GM13976 (cell line): ENCODE results near the gene HYLS1.

Experiments
- DNase-seq: peaks from one replicate; pipeline ENCODE4 v3.0.0; 2012; ENCODE audit warnings: low spot score
- CTCF ChIP-seq: IDR thresholded peaks from 2 replicates; pipeline ENCODE4 v1.5.1; 2012; ENCODE audit warnings: borderline replicate concordance, mild to moderate bottlenecking; ENCODE audit not compliant: insufficient read depth; ENCODE audit errors: extremely low read depth, missing control alignments, control extremely low read depth
- in situ Hi-C: fragments of 300-500 bp; cut with MboI; formaldehyde crosslinking; loops from one replicate; pipeline ENCODE4 v1.12.0; 2022; ENCODE audit warnings: low sequenced_read_pairs, mixed read lengths, inconsistent platforms; ENCODE audit not compliant: unreplicated experiment

The HYLS1 gene

GRCh38 chr11:125925804-125926203 is 38.3 kb downstream of the HYLS1 start:
- in situ Hi-C loops, result loop anchor here (10.0 kb wide), 1 partner anchor 269 kb away; no protein-coding TSS in a partner anchor
- no peak for DNase-seq
- no peak for TF ChIP-seq CTCF

GRCh38 chr11:125926682-125927081 is 39.2 kb downstream of the HYLS1 start:
- no peak for TF ChIP-seq CTCF
- in situ Hi-C loops, result loop anchor here (10.0 kb wide), 1 partner anchor 268 kb away; no protein-coding TSS in a partner anchor
- no peak for DNase-seq

DNA sequence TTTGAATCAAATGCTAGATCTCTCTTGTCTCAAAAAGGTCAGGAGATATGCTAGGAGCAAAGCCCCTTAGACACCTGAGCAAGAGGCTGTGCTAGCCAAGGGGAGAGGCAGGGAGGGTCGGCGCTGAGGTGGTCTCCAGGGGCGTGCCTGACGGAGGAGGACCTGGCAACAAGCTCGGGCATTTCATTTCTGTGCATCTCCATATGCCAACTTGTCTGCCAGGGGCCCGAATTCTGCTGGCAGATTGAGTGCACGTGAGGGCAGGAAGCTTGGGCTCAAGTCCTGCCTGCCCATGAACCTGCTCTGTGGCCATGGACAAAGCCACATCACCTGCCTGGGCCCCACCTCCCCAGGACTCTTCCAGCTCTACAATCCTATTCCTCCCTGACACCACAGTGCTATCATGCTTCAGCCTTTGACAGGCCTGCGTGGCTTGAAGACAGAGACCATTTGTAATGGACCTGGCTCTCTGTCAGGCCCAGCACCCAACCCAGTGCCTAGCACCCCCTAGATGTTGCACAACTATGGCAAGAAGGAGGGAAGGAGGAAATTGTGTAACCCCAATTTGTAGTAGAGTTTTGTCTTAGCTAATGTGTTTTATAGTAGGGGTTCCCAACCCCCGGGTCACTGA is 42.1 kb downstream of the HYLS1 start:
- TF ChIP-seq CTCF, result no peak
- in situ Hi-C loops, result loop anchor here (10.0 kb wide), 1 partner anchor 265 kb away; no protein-coding TSS in a partner anchor
- no peak for DNase-seq

DNA sequence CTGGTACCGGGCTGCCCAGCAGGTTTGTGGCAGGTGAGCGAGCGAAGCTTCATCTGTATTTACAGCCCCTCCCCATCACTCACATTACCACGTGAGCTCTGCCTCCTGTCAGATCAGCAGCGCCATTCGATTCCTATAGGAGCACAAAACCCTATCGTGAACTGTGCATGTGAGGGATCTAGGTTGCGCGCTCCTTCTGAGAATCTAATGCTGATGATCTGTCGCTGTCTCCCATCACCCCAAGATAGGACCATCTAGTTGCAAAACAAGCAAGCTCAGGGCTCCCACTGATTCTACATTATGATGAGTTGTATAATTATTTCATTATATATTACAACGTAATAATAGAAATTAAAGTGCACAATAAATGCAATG is 42.6 kb downstream of the HYLS1 start:
- in situ Hi-C loops, result no loop called here
- no peak for DNase-seq
- no peak for TF ChIP-seq CTCF

DNA sequence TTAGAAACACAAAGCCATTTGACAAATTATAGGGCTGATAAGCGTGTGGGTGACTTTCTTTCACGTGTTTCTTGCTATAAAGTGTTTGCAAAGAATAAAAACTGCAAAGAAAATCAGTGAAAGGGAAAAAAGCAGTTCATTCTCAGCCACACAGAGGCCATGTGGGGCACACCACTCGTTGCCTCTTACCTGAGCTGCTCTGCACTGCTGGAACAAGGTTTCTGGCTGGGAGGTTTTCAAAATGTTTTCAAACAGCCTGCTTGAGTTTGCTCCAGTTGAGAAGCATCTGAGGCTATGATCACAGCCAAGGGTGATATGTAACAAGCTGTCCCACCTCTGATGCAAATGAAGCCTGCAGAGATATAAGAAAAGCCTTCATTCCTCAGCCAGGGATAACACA is 43.6 kb downstream of the HYLS1 start:
- no peak for TF ChIP-seq CTCF
- DNase-seq, result no peak
- in situ Hi-C loops, result no loop called here

DNA sequence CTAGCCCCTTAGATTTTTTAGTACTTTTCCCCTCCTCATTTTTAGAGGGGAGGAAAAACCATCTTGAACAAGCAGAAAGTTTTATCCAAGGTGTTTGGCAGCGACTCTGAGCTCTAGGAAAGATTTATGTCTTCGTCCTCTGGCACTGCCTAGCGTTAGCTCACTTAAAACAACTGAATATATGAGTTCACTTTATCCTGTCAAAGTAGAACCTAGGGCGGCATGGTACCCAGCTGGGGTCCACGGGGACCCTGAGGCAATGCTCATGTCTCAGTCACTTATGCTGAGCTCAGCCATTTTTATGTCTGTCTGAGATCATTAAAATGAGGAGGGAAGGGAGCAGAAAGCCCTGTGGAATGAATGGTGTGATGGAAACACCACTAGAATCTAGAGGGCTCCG is 44.2 kb downstream of the HYLS1 start:
- in situ Hi-C loops, result no loop called here

More for the DNA sequence above, 44.2 kb downstream of the HYLS1 start:
- DNase-seq, result no peak
- no peak for TF ChIP-seq CTCF
